ENCODE measurements around the gene KRTAP2-4.
"Not testable (repeated sequence)": the region's sequence is repeated elsewhere in the genome, so short reads cannot be mapped to it uniquely, and the experiment has no call there.

Gene KRTAP2-4

GRCh38 chr17:41052566-41052965 lies 13.1 kb downstream of the KRTAP2-4 start:
- no peak for TF ChIP-seq CTCF (conservative IDR thresholded peaks at IDR 0.05; ENCODE audit: low read depth, low read length)
- no peak for DNase-seq (ENCODE audit: low read depth)
- no peak overlapping the region for H3K4me3 ChIP-seq (ENCODE audit: low read length)

GRCh38 chr17:41049110-41049509 lies 16.6 kb downstream of the KRTAP2-4 start:
- no peak overlapping the region for H3K4me3 ChIP-seq (ENCODE audit: low read length)
- no peak for DNase-seq (ENCODE audit: low read depth)
- no peak for TF ChIP-seq CTCF (conservative IDR thresholded peaks at IDR 0.05; ENCODE audit: low read depth, low read length)

- H3K4me3 ChIP-seq (ENCODE audit: low read length): no peak overlapping the region
- no peak for TF ChIP-seq CTCF (conservative IDR thresholded peaks at IDR 0.05; ENCODE audit: low read depth, low read length)
- DNase-seq (ENCODE audit: low read depth): no peak
Measured at GRCh38 chr17:41048441-41048840, 17.2 kb downstream of the KRTAP2-4 start.

- DNase-seq (ENCODE audit: low read depth); H3K4me3 ChIP-seq (ENCODE audit: low read length): not testable (repeated sequence)
Measured at GRCh38 chr17:41046735-41047465, 18.8 kb downstream of the KRTAP2-4 start, which contains the start of gene KRTAP2-1. KRTAP2-1 (minus strand) TSS chr17:41047316; CDS start chr17:41047267, 49 bp downstream.

GRCh38 chr17:41042953-41043352 lies 22.7 kb downstream of the KRTAP2-4 start:
- DNase-seq (ENCODE audit: low read depth): no peak

GRCh38 chr17:41040783-41041571 lies 24.7 kb downstream of the KRTAP2-4 start, which contains the start of gene KRTAP1-1:
KRTAP1-1 (minus strand) TSS chr17:41041450; CDS start chr17:41041397, 53 bp downstream.
- DNase-seq (ENCODE audit: low read depth); H3K4me3 ChIP-seq (ENCODE audit: low read length): not testable (repeated sequence)

More at GRCh38 chr17:41042953-41043352, 22.7 kb downstream of the KRTAP2-4 start:
- no peak for TF ChIP-seq CTCF (conservative IDR thresholded peaks at IDR 0.05; ENCODE audit: low read depth, low read length)
- no peak overlapping the region for H3K4me3 ChIP-seq (ENCODE audit: low read length)

GRCh38 chr17:41037853-41038350 lies 27.8 kb downstream of the KRTAP2-4 start:
- H3K4me3 ChIP-seq (ENCODE audit: low read length): no peak overlapping the region
- no peak for TF ChIP-seq CTCF (conservative IDR thresholded peaks at IDR 0.05; ENCODE audit: low read depth, low read length)
- no peak for DNase-seq (ENCODE audit: low read depth)

- not testable (repeated sequence) for H3K4me3 ChIP-seq (ENCODE audit: low read length); DNase-seq (ENCODE audit: low read depth)
Measured at GRCh38 chr17:41034346-41034935, 31.2 kb downstream of the KRTAP2-4 start, which contains the start of gene KRTAP1-3. KRTAP1-3 (minus strand) TSS chr17:41034874; CDS start chr17:41034821, 53 bp downstream.
